Stimulated activated naive CD4-positive, alpha-beta T cell (primary cell): ENCODE measurements around the gene CIDEA.

Experiments used
- DNase-seq, 6 experiments: peaks; one replicate each; lab custom pipeline; 2025; lab: John Stamatoyannopoulos, UW

Gene CIDEA

DNA sequence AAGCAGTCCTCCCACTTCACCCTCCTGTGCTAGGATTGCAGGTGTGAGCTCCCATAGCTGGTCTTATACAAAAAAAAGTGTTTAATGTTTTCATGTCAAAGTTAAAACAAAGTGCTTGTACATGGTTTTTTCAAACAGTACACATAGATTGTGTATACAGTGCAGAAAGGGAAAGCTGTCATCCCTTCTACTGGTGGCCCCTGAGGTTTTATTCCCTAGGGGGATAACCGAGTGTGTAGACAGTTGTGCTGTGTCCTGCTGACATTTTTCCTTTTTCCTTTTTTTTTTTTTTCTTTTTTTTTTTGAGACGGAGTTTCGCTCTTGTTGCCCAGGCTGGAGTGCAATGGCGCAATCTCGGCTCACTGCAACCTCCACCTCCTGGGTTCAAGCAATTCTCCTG lies 64.7 kb downstream of the CIDEA start:
- no peak for DNase-seq

- no peak for DNase-seq
Measured at GRCh38 chr18:12321333-12321732, 67.2 kb downstream of the CIDEA start.

DNA sequence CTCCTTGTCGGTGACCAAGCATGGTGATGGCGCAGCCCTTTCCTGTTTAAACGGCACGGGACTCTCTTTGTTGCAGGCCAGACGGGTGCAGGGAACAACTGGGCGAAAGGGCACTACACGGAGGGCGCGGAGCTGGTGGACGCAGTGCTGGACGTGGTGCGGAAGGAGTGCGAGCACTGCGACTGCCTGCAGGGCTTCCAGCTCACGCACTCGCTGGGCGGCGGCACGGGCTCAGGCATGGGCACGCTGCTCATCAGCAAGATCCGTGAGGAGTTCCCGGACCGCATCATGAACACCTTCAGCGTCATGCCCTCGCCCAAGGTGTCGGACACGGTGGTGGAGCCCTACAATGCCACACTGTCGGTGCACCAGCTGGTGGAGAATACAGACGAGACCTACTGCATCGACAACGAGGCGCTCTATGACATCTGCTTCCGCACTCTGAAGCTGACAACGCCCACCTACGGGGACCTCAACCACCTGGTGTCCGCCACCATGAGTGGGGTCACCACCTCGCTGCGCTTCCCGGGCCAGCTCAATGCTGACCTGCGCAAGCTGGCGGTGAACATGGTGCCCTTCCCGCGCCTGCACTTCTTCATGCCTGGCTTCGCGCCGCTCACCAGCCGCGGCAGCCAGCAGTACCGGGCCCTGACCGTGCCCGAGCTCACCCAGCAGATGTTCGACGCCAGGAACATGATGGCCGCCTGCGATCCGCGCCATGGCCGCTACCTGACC lies 71.0 kb downstream of the CIDEA start:
- no peak for DNase-seq

- DNase-seq: no peak
Measured at GRCh38 chr18:12325726-12326245, 71.6 kb downstream of the CIDEA start.

DNA sequence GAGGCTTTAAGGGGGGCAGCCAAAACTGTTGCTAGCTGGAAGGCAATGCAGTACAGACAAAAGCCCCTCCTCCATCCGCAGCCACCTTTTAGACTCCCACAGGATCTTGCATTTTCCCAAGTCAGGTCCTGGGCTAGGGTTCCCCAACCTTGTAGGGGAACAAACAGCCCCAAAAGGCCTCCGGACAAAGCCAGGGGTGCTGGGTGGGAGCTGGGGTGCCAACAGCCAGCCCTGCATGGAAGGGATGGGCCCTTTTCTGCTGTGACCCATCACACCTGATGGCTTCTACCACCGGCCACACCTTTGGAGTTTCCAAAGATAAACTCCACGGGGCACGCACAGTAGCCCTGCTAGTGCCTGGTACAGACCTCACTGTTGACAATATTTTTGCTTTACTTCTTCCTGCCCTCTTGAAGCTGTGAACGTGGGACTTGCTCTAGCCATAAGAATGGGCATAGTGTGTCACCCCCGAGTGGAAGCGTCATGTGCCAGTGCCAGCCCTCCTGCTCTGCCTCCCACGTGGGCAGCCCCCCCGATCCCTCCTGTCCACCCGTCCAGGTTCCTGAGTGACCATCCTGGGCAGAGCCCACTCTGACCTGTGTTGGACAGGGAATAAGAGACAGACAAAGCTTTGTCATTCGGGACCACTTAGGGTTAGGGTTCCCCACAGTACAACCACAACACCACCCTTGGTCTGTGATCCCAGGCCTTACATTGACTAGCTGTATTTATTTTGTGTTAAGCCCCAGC lies 72.7 kb downstream of the CIDEA start:
- no peak for DNase-seq
